Stomach (tissue), 4 donors: ENCODE data around the gene TMEM52B.

Experiments
- CTCF ChIP-seq, 7 experiments: fragments of 450-650 bp in 4 of 7; fragments of 200-600 bp in 3 of 7; sonication (generic) in 3 of 7; IDR thresholded peaks; one replicate each; pipeline ENCODE4 v1.5.1; 2016 to 2019; ENCODE audit warnings: antibody characterized with exemption in 7 of 7, control low read depth in 2 of 7, mild to moderate bottlenecking in 1 of 7
- EP300 ChIP-seq: sonication (generic); formaldehyde crosslinking; IDR thresholded peaks from one replicate; pipeline ENCODE4 v1.6.1; 2017; ENCODE audit warnings: antibody characterized with exemption
- POLR2A ChIP-seq, 4 donors: fragments of 450-650 bp; IDR thresholded peaks; one replicate each; pipeline ENCODE4 v1.6.1; 2016; ENCODE audit warnings: antibody characterized with exemption in 4 of 4, control low read depth in 2 of 4, mild to moderate bottlenecking in 1 of 4, moderate library complexity in 1 of 4

DNA sequence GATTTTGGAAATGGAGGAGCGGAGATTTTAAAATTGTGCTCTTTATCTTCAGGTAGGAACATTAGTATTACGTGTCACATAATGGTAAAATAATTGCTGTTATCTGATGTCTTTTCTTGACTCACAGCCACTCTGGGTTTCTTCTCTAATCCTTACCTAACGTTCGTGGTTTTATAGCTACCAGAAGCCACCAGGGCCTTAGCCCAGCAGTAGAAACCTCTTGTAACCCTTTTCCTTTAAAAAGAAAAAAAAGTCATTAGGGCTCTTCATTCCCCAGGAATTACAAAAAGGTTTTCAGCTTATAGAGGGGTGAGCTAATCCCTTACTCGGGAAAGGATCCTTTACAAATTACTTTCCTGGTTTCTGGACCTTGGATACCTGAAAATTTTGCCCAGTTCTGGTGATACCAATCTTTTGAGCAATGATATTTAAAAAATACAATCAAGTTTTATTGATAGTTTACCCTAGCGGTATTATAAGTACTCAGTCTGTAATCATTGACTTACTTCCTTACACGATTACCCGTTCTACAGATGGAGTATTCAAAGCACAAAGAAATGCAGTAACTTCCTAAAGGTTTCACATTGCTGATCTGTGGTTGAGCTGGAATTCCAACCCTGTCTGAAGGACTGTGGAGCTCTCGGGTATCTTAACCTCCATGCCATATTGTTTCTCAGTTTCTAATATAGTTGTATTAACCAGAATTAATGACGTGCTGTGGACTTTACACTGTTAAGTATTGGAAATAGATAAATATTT lies 35.5 kb downstream of the TMEM52B start:
- no peak for TF ChIP-seq POLR2A (IDR thresholded peaks at IDR 0.05)
- TF ChIP-seq CTCF (IDR thresholded peaks at IDR 0.05): no peak
- no peak for TF ChIP-seq EP300
